Left ventricle myocardium superior (tissue), 1 donor: ENCODE measurements around the gene NPRL2. TPM values are rescaled to one million over a fixed set of nuclear protein-coding genes. Genes with fewer than 3 reads are reported as not detected.

Experiments used
- ATAC-seq: fragments of 200-7000 bp; cut with Tn5 transposase; one replicate; pipeline ENCODE4 v1.9.1; 2020; ENCODE audit warnings: mild to moderate bottlenecking, moderate library complexity
- DNase-seq: peaks from one replicate; pipeline ENCODE4 v3.0.0-alpha.2; 2020
- intact Hi-C: fragments of 100-400 bp; cut with micrococcal nuclease; formaldehyde crosslinking; loops from one replicate; pipeline ENCODE4 v1.11.0; 2022
- total RNA-seq: library from RNA; stranded (reverse); fragmentation: NEBNext Ultra II Directional; extraction: Animal tissue kit (Norgen Biotek cat#: 25700); gene quantifications from one replicate; pipeline ENCODE4 v1.2.1, GENCODE V29; 2021
- donor health status: DM: no; HTN: yes; CAD: no; lungs with severe emphysema.

Gene NPRL2
- total RNA-seq, 1 donor from 2014 or later, result 16.8 TPM

- DNase-seq (no peak), ATAC-seq (no peak)
- intact Hi-C loops, result no loop called here
Observed at GRCh38 chr3:50354186-50354764, 3.7 kb upstream of the NPRL2 start.

DNA sequence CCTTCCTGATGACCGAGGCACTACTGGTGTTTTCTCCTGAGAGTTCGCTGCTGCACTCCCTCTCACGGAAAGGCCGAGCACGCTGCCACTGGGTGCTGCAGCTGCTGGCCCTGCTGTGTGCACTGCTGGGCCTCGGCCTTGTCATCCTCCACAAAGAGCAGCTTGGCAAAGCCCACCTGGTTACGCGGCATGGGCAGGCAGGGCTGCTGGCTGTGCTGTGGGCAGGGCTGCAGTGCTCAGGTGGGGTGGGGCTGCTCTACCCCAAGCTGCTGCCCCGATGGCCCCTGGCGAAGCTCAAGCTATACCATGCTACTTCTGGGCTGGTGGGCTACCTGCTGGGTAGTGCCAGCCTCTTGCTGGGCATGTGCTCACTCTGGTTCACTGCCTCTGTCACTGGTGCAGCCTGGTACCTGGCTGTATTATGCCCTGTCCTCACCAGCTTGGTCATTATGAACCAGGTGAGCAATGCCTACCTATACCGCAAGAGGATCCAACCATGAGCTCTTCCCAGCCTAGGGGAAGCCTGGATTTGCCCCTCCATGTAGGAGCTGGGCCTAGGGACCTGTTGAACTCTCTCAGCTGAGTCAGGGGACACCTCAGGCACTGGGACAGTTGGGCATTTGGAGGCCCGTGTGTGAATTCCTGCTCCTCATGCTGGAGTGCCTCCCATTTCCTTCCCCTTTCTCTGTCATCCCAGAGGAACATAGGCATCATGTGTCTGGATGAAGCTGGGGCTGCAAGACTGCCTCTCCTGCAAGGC is 2.9 kb upstream of the NPRL2 start:
- intact Hi-C loops, result no loop called here

GRCh38 chr3:50352781-50353180 is 2.2 kb upstream of the NPRL2 start:
- DNase-seq (no peak), ATAC-seq (no peak)
- intact Hi-C loops, result no loop called here

More for the DNA sequence above, 2.9 kb upstream of the NPRL2 start:
- no peak for DNase-seq
- no peak for ATAC-seq

GRCh38 chr3:50351323-50351697 is 735 bp upstream of the NPRL2 start:
- DNase-seq (no peak), ATAC-seq (no peak)
- intact Hi-C loops, result no loop called here

- no peak for ATAC-seq
- intact Hi-C loops, result no loop called here
- DNase-seq, result no peak
Observed at GRCh38 chr3:50350213-50350526, 405 bp downstream of the NPRL2 start.

- ATAC-seq (no peak), DNase-seq (peak; percentile 77)
- intact Hi-C loops, result loop anchor here (5.0 kb wide), 1 partner anchor 195 kb away; no protein-coding TSS in a partner anchor
Observed at GRCh38 chr3:50347187-50347813, 3.3 kb downstream of the NPRL2 start.

- intact Hi-C loops, result loop anchor here (5.0 kb wide), 1 partner anchor 197 kb away; no protein-coding TSS in a partner anchor
- ATAC-seq (peak; percentile 36), DNase-seq (peak; percentile 87)
Observed at GRCh38 chr3:50345586-50346234, 4.9 kb downstream of the NPRL2 start, which contains the start of gene ZMYND10. Gene ZMYND10, minus strand, starts transcription at chr3:50345732. Its CDS starts 153 bp downstream, at chr3:50345579.

DNA sequence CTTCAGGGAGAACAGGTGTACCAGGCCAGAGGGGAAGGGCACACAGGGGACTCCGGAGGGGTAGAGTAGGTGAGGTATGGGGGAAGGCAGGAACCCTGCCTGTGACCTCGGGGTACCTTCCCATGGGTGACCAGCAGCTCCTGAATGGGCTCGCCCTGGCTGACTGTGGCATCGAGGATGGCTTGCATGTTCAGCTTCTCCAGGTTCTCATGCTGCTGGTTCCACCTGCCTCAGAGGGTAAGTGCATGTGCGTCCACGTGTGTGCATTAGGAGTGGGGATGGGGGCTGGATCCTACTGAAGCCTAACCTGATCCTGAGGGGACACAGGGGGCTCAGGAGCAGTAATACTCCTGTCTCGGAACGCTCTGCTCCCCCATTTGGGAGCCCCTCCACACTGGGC is 5.6 kb downstream of the NPRL2 start:
- intact Hi-C loops, result loop anchor here (5.0 kb wide), 1 partner anchor 197 kb away; no protein-coding TSS in a partner anchor
- ATAC-seq, result no peak
- no peak for DNase-seq

DNA sequence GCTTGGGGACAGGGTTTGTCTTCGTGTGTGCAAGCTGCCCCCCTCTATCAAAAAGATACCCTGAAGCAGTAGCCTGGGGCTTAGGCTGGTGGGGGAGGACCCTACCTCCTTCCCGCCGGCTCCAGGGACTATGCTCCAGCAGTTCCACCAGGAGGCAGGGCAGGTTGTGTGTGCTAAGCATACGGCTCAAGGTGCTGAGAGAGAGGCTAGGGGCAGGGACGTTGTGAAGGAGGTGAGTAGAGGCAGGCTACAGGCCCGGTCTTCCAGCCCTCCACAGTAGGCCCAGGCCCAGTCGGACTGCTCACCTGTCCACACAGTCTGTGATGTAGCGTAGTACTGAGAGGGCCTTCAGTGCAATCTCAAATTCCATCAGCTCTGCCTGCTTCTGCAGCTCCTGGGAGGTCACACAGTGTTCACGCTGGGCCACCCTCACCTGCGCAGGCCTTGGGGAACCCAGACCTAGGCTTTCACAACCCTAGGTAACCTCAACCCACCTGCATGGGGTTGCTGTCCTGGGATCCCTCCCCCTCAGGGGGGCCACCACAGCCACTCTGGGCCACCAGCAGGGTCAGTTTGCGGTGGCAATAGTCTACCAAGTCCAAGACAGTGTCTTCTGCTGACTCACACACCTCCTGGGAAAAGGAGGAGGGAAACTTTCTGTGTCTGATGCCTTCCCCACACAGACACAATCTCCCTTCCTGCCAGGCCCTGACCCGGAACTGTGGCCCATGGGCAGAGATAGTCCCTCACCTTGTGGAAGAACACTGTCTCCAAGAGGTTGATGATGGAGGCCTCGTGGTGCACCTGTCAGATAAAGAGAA is 7.6 kb downstream of the NPRL2 start:
- intact Hi-C loops, result no loop called here
- no peak for ATAC-seq
- DNase-seq, result no peak

DNA sequence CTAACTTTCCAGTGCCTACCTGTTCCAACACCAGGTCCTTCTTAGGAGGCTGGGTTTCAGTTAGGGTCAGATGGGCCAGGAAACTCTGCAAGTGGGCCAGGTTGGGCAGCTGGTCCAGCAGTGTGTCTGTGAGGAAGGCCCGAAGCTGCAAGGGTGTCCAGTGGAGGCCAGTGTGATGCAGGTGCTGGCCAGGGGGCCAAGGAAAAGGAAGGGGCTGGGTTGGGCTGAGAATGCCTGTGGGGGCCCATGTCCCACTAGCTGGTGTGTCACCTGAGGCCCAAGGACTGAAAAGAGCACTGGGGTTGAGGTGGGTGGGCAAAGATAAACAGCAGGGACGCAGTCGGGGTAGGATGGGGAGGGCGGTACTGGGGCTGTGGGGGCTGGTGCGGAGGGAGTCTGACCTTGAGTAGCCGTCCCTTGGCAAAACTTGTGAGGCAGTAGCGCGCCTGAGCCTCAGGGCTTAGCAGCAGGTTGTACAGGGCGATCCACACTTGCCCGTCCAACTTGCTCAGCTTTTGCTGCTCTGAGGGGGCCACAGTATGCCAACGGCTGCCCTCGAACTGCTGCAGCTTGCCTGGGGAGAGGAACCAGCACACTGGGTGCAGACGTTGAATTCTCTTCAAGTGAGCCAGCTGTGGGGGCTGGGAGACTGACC is 8.5 kb downstream of the NPRL2 start:
- DNase-seq, result no peak
- no peak for ATAC-seq
- intact Hi-C loops, result no loop called here

GRCh38 chr3:50341537-50341936 is 9.0 kb downstream of the NPRL2 start:
- ATAC-seq (no peak), DNase-seq (no peak)
- intact Hi-C loops, result no loop called here

GRCh38 chr3:50340448-50341329 is 9.9 kb downstream of the NPRL2 start, which contains the start of gene RASSF1:
Gene RASSF1, minus strand, starts transcription at chr3:50340836. Its CDS starts 31 bp downstream, at chr3:50340805.
- peak; percentile 39 for ATAC-seq
- DNase-seq, result peak; percentile 89
- intact Hi-C loops, result no loop called here

- ATAC-seq (no peak), DNase-seq (no peak)
- intact Hi-C loops, result no loop called here
Observed at GRCh38 chr3:50340147-50340447, 10.5 kb downstream of the NPRL2 start.

DNA sequence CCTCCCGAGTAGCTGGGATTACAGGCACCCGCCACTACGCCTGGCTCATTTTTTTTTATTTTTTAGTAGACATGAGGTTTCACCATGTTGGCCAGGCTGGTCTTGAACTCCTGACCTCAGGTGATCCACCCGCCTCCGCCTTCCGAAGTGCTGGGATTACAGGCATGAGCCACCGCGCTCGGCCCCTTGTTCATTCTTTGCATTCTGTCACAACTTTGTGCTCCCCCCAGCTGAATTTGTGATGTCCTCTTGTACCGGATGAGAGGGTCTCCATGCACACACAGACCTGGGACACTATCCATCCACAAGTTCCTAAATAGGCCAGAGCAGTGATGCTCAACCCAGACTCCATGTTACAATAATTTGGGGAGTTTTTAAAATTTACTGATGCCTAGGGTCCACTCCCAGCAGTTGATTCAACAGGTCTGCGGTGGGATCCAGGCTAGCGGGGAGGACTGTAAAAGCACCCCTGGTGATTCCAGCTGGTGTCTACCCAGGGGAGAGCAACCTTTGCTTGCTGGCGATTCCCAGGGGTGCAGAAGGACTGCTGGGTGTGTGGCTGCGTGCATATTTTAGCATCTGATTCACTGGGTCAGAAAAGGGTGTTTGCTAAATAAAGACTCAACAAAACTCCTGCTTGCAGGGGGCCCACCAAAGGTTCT is 11.0 kb downstream of the NPRL2 start:
- DNase-seq (no peak), ATAC-seq (no peak)
- intact Hi-C loops, result no loop called here

- intact Hi-C loops, result no loop called here
- ATAC-seq, result no peak
- DNase-seq, result no peak
Observed at GRCh38 chr3:50338965-50339364, 11.6 kb downstream of the NPRL2 start.

- peak; percentile 87 for ATAC-seq
- intact Hi-C loops, result no loop called here
Observed at GRCh38 chr3:50337175-50337861, 13.3 kb downstream of the NPRL2 start.

More at GRCh38 chr3:50337175-50337861, 13.3 kb downstream of the NPRL2 start:
- peak; percentile 100 for DNase-seq
